Measurements from ENCODE around the gene CALHM3.

DNA sequence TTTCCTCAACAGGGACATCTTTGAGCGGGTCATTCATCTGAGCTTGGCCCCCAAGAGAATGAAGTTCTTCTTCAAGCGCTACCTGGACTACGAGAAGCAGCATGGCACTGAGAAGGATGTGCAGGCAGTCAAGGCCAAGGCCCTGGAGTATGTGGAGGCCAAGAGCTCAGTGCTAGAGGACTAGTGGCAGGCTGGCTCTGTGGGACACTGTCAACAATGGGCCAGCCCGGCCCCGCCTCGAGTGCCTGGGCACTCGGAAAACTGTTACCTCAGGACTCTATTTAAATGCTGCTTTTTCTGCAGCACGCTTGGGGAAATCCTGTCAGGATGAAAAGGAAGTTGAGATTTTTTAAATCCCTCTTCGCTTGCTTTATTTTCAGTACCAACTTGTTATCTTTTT, 33.7 kb downstream of the CALHM3 start:
- TF ChIP-seq TAF1 (IDR thresholded peaks at IDR 0.05; ENCODE audit: borderline replicate concordance, low read depth, low read length) (no peak), POLR2AphosphoS5 (IDR thresholded peaks at IDR 0.05; ENCODE audit: low read depth, low read length) (no peak)

Measured in GM12892 (cell line).